Inferior parietal cortex (tissue), 1 donor: Measurements from ENCODE around the gene MBL2.

Experiments used
- DNase-seq: peaks from one replicate; pipeline ENCODE4 v3.0.0-alpha.2; 2016; ENCODE audit errors: extremely low spot score

The MBL2 gene

DNA sequence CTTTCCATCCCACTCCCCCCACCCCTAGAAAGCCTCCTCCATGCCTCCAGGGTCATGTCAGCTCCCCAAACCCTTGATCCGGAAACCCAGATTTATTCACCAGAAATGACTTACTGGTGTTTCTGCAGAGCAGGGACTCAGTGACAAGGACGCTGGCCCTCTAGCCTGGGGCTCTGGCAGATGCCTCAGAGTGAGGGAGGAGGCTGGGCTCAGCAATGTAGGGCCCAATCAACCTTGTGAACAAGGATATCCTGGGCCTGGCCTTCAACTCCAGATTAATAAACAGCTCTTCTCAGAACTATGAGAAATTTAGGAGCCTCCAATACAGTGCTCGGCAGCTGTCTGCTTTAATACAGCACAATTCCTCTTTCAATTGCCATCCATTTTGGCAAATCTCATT, at the start of gene MBL2:
Gene MBL2, minus strand, starts transcription at position 162 of the 400 bp plus-strand sequence. CDS start 1,149 bp downstream, outside the sequence.
- no peak for DNase-seq

DNA sequence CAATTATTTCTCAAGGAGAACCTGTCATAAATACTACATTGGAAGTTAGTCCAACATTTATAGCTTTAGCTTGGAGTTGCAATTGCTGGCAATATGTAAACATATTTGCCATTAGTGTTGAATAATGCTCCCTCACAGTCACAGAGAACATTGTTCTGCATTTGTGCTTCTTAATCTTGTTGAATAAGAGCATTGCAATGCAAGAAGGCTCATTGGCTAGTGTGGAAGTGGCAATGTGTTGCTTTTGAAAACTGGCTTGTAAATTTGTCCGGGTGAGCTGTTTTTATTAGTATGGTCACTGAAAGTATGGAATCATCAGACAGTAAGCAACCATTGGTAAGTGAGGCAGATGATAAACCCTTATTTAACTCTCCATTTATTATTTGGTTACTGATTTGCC, 47.7 kb upstream of the MBL2 start:
- DNase-seq, result no peak

DNA sequence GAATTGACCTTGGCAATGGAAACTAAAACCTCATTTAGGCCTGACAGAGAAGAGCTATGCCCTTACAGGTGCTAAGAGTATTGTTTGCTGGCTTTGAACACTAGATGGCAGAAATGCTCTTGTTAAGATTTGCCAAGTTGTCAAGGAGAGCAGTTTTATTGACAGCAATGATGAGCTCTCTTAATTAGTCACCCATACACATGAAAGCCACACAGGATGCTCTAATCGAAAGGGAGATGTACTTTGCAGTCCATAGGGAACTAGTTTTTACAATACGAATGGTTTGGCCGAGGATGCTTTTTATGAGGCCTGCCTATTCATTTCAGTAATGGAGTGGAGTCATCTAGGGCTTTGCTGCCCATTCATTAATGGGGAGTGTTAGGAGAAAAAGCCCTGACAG, 45.4 kb upstream of the MBL2 start:
- DNase-seq, result peak; percentile 41

DNA sequence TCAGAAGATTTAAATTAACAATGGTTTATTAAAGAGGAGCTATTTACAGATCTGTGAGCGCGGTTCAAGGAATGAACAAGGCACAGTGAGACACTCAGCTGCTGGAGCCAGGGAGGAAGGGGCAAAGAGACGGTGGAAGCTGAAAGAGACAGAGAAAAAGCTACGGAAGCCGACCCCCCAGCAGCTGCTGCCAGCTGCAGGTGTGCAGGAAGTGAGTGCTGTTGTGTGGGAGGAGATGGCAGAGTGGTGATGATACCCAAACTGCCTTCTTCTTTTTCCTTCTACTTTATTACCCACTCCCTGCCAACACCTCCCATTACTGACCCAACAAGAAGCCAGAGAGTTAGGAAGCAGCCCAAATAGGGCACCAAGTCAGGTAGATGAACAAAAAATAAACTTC, 41.9 kb upstream of the MBL2 start:
- DNase-seq, result no peak

DNA sequence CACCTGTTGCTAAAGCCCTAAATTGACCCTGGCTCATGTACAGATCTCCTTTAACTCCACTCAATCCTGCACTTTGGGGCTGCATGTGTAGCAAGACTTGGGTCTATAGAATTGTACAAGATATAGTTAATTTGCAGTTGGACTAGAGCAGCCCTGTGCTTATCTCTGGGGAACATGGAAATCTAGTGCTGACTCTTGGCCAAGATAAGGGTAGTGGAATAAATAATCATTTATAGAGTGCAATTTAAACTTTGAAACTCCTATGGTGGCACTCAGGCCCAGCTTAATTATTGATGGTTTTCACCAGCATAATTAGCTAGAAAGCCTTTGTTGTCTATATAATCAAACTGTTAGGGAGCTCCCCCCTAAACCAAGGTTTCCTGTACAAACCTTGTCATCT, 39.2 kb upstream of the MBL2 start:
- DNase-seq, result no peak

- DNase-seq, result no peak
Measured at GRCh38 chr10:52810761-52811160, 38.2 kb upstream of the MBL2 start.

- no peak for DNase-seq
Measured at GRCh38 chr10:52807803-52808202, 35.2 kb upstream of the MBL2 start.

- no peak for DNase-seq
Measured at GRCh38 chr10:52805414-52806285, 33.1 kb upstream of the MBL2 start.

- DNase-seq, result no peak
Measured at GRCh38 chr10:52801947-52802346, 29.4 kb upstream of the MBL2 start.

- DNase-seq, result no peak
Measured at GRCh38 chr10:52786098-52786497, 13.5 kb upstream of the MBL2 start.

- no peak for DNase-seq
Measured at GRCh38 chr10:52785418-52785817, 12.8 kb upstream of the MBL2 start.

DNA sequence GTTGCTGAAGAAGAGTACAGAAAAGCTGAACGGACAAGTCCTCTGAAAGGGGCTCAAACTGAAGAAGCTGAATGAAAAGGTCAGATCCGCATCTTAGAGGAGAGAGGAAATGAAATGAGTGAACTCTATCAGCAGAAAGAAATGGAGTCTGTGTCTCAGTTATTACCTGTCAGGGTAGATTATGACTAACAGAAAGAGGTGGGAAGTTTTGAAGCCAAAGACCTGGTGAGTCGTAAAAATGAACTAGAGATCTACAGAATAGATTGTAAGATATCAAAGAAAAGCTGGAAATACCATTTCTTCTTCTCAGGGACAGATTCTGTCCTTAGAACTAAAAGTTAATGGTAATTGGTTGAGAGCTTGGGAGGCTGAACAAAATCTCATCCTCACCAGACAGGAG, 11.1 kb upstream of the MBL2 start:
- no peak for DNase-seq

DNA sequence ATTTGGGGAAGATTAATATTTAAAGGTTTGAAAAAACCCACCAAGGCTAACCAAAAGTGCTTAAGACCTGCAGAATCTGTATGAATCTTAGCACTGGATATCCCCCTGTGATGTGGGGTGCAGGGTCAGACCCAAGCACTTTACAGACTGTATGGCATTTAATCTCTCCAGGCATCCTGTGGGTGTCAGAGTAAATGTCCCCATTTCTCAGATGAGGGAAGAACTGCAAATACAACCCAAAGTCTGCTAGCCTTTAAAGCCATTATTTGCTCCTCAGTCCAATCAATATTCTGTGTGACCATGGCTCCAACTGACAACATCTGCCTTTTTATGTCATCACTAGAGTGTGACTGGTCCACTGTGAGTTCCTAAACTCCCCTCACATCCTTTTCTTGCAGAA, 10.0 kb upstream of the MBL2 start:
- DNase-seq, result no peak

DNA sequence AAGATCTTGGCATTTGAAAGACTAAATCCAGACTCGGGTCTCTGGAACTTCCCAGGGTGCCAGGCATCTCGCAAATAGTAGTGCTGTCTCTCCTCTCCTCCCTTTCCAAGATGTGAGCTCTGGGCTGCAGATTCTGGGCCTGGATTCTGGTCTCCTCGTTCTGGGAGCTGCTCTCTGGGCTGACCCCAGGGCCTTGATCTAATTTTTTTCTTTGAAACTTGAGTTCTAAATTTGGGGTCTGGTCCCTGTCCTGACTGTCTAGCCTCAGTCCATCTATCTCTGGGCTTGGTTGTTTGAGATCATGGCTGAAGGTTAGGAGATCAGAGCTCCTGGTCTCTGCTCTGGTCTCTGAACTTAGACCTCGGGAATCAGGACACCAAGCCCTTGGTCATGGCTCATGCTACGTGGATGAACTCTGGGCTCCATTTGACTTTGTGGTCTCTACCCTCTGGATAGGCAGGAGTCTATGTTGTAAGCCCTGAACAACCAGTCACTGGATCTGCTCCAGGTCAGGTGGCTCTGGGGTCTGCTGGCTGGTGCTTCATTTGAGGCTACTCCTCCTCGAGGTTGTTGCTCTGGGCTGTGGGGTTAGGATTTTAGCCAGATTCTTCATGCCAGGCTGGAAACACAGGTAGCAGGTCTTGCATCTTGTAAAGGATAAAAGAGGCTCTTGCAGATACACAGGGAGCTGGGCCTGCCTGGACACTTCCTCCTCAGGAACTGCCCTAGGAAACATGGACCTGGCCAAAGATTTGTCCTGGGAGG, 8.0 kb upstream of the MBL2 start:
- no peak for DNase-seq

- DNase-seq, result peak; percentile 77
Measured at GRCh38 chr10:52779541-52780390, 7.2 kb upstream of the MBL2 start.

GRCh38 chr10:52778511-52779392, 6.2 kb upstream of the MBL2 start:
- DNase-seq, result peak; percentile 46

DNA sequence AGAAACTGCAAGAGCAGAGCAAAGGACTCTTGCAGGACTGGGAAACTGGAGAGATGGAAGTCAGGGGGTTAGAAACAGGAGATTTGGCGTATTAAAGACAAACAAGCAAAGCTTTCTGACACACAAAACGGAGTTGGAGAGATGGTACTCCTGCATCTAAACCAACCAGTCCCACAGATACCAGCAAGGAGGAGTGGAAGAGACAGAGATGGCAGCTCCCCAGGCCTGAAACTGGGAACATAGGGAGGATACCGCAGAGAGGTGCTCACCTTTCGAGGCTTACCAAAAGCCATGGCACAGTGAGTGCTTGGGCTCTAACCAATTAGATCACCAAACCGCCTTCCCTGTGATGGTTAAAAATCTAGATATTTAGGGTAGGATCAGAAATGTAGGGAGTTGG, 4.8 kb upstream of the MBL2 start:
- DNase-seq, result no peak

- no peak for DNase-seq
Measured at GRCh38 chr10:52776471-52776903, 3.9 kb upstream of the MBL2 start.

DNA sequence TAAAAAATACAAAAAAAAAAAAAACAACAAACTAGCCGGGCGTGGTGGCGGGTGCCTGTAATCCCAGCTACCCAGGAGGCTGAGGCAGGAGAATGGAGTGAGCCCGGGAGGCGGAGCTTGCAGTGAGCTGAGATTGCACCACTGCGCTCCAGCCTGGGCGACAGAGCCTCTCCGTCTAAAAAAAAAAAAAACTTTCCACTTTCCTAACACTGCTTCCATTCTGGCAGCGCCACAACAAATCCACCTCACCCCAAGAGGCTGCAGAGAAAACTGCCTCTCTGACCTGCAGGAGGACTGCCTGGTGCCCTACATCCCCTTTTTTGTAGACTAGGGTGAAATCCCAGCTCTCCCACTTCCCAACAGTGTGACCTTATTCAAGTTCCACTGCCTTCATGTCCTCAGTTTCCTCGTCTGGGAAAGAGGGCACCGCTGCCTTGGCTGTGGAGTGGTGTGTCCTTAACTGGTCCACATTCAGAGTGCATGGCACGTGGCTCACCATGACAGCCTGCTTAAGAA, 2.6 kb upstream of the MBL2 start:
- no peak for DNase-seq

DNA sequence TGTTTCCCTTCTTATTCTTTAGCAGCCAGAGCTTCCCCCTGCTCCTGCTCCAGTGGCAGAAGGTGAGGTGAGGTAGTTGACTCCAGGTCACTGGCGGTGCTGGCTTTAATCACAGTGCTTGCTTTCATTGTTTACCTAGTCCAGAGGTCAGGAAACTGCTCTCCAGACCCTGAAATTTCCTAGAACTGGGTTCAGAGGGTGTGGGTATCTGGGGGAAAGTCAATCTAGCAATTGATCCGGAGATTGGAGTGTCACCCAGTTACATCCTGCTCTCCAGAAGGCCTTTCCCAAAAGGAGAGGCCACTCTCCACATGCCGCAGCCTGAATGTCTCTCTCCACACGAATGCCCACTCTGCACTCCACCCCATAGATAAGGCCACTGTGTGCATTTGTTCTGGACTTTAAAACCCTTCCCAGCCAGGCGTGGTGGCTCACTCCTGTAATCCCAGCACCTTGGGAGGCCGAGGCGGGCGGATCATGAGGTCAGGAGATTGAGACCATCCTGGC, 2.1 kb upstream of the MBL2 start:
- no peak for DNase-seq

DNA sequence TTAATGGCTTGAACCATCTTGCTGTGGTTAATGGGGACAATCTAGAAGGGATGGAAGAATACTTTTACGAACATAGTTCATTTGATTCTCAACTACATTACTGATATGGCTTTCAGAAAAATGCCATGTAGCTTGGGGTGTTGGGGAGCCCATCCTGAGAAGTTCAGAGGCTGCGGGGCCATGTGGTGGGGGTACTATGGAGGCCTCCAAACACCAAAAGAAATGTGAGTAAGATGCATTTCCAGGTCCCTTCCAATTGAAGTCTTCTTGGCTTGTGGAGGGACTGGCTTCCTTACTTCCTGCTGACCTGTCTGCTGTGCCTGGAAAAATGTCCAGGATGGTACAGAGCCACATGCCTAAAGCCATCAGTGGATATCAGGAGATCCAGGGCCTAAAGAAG, 1.6 kb upstream of the MBL2 start:
- DNase-seq, result no peak
